H1 (cell line): ENCODE measurements around the gene TTLL9. TPM values are rescaled to one million over a fixed set of nuclear protein-coding genes. Genes with fewer than 3 reads are reported as not detected.

Experiments used
- BACH1 ChIP-seq: IDR thresholded peaks from 2 replicates; pipeline ENCODE4 v1.6.1; 2012; ENCODE audit warnings: low read length, improper control_type of control experiment
- CHD1 ChIP-seq: IDR thresholded peaks from 2 replicates; pipeline ENCODE4 v1.6.1; 2012; ENCODE audit warnings: low read depth, low read length, improper control_type of control experiment
- CTBP2 ChIP-seq: IDR thresholded peaks from 2 replicates; pipeline ENCODE4 v1.7.0; 2011; ENCODE audit warnings: borderline replicate concordance, mild to moderate bottlenecking, moderate library complexity, mixed read lengths, low read length; ENCODE audit not compliant: insufficient read depth, insufficient read length
- GABPA ChIP-seq: IDR thresholded peaks from 2 replicates; pipeline ENCODE4 v1.6.1; 2011; ENCODE audit warnings: mild to moderate bottlenecking, low read length, moderate library complexity, borderline replicate concordance; ENCODE audit not compliant: insufficient read depth
- HDAC6 ChIP-seq: IDR thresholded peaks from one replicate; pipeline ENCODE4 v1.7.1; 2012; ENCODE audit warnings: low read depth, mild to moderate bottlenecking, inconsistent platforms, low read length, moderate library complexity
- POLR2A ChIP-seq, 2 experiments: IDR thresholded peaks; 1 replicate in 1 of 2; 2 replicates in 1 of 2; pipeline ENCODE4 v1.6.1; 2011; ENCODE audit warnings: low read depth in 2 of 2, low read length in 2 of 2, mild to moderate bottlenecking in 2 of 2; ENCODE audit errors: control extremely low read depth in 1 of 2
- SIN3A ChIP-seq, 2 experiments: IDR thresholded peaks in 1 of 2; conservative IDR thresholded peaks in 1 of 2; 2 replicates each; pipeline ENCODE4 v1.6.1; 2011 to 2012; ENCODE audit warnings: low read length in 2 of 2, improper control_type of control experiment in 1 of 2, low read depth in 1 of 2, mild to moderate bottlenecking in 1 of 2
- SP4 ChIP-seq: IDR thresholded peaks from 2 replicates; pipeline ENCODE4 v1.6.1; 2012; ENCODE audit warnings: low read length, inconsistent platforms
- TAF7 ChIP-seq: optimal IDR thresholded peaks from 2 replicates; pipeline ENCODE3; 2011; ENCODE audit warnings: low read depth, mild to moderate bottlenecking, inconsistent platforms, low read length, moderate library complexity, borderline replicate concordance
- polyA plus RNA-seq, 7 experiments: library from polyadenylated mRNA; depleted of rRNA in 3 of 7; stranded (reverse) in 5 of 7; unstranded in 2 of 7; fragments of >200 nt in 5 of 7; fragments of 200-250 nt in 2 of 7; gene quantifications; 1 replicate in 5 of 7; 2 replicates in 1 of 7; 4 replicates in 1 of 7; pipeline versions ENCODE4 v1.2.1 to v1.2.3, GENCODE V29; 2011 to 2013; ENCODE audit warnings: missing spikeins in 2 of 7, mixed read lengths in 2 of 7
- total RNA-seq: library from RNA; stranded (reverse); fragmentation: NEBNext Ultra II Directional; extraction: Animal tissue kit (Norgen Biotek cat#: 25700); gene quantifications from 2 replicates; pipeline ENCODE4 v1.2.1, GENCODE V29; 2021
- TF ChIP-seq, protein P1 (sequence below): fragments of 300-600 bp; sonication (generic); IDR thresholded peaks from 2 replicates; pipeline ENCODE4 v1.7.1; 2012; ENCODE audit warnings: low read length, moderate library complexity, mild to moderate bottlenecking, inconsistent platforms; ENCODE audit not compliant: insufficient replicate concordance

TTLL9 gene
- total and polyA plus RNA-seq, 2 of the 8 experiments (the other 6 are each of a cell fraction or from before 2014, with no cell fraction given), result 0.06 TPM; not detected in 1

DNA sequence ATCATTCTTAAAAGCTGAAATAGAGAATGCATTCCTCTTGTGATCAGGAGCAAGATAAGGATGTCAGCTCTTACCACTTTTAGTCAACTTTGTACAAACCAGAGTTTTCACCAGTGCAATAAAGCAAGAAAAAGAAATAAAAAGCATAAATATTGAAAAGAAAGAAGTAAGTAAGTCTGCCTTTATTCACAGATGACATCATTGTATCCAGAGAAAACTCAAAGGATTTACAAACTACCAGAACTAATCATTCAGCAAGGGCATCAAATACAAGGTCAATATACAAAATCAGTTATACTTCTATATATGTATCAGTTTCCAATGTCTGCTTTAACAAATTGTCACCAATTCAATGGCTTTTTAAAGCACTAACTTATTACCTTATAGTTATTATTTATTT lies 13.4 kb downstream of the TTLL9 start (continued):
- TF ChIP-seq, protein P1, sequence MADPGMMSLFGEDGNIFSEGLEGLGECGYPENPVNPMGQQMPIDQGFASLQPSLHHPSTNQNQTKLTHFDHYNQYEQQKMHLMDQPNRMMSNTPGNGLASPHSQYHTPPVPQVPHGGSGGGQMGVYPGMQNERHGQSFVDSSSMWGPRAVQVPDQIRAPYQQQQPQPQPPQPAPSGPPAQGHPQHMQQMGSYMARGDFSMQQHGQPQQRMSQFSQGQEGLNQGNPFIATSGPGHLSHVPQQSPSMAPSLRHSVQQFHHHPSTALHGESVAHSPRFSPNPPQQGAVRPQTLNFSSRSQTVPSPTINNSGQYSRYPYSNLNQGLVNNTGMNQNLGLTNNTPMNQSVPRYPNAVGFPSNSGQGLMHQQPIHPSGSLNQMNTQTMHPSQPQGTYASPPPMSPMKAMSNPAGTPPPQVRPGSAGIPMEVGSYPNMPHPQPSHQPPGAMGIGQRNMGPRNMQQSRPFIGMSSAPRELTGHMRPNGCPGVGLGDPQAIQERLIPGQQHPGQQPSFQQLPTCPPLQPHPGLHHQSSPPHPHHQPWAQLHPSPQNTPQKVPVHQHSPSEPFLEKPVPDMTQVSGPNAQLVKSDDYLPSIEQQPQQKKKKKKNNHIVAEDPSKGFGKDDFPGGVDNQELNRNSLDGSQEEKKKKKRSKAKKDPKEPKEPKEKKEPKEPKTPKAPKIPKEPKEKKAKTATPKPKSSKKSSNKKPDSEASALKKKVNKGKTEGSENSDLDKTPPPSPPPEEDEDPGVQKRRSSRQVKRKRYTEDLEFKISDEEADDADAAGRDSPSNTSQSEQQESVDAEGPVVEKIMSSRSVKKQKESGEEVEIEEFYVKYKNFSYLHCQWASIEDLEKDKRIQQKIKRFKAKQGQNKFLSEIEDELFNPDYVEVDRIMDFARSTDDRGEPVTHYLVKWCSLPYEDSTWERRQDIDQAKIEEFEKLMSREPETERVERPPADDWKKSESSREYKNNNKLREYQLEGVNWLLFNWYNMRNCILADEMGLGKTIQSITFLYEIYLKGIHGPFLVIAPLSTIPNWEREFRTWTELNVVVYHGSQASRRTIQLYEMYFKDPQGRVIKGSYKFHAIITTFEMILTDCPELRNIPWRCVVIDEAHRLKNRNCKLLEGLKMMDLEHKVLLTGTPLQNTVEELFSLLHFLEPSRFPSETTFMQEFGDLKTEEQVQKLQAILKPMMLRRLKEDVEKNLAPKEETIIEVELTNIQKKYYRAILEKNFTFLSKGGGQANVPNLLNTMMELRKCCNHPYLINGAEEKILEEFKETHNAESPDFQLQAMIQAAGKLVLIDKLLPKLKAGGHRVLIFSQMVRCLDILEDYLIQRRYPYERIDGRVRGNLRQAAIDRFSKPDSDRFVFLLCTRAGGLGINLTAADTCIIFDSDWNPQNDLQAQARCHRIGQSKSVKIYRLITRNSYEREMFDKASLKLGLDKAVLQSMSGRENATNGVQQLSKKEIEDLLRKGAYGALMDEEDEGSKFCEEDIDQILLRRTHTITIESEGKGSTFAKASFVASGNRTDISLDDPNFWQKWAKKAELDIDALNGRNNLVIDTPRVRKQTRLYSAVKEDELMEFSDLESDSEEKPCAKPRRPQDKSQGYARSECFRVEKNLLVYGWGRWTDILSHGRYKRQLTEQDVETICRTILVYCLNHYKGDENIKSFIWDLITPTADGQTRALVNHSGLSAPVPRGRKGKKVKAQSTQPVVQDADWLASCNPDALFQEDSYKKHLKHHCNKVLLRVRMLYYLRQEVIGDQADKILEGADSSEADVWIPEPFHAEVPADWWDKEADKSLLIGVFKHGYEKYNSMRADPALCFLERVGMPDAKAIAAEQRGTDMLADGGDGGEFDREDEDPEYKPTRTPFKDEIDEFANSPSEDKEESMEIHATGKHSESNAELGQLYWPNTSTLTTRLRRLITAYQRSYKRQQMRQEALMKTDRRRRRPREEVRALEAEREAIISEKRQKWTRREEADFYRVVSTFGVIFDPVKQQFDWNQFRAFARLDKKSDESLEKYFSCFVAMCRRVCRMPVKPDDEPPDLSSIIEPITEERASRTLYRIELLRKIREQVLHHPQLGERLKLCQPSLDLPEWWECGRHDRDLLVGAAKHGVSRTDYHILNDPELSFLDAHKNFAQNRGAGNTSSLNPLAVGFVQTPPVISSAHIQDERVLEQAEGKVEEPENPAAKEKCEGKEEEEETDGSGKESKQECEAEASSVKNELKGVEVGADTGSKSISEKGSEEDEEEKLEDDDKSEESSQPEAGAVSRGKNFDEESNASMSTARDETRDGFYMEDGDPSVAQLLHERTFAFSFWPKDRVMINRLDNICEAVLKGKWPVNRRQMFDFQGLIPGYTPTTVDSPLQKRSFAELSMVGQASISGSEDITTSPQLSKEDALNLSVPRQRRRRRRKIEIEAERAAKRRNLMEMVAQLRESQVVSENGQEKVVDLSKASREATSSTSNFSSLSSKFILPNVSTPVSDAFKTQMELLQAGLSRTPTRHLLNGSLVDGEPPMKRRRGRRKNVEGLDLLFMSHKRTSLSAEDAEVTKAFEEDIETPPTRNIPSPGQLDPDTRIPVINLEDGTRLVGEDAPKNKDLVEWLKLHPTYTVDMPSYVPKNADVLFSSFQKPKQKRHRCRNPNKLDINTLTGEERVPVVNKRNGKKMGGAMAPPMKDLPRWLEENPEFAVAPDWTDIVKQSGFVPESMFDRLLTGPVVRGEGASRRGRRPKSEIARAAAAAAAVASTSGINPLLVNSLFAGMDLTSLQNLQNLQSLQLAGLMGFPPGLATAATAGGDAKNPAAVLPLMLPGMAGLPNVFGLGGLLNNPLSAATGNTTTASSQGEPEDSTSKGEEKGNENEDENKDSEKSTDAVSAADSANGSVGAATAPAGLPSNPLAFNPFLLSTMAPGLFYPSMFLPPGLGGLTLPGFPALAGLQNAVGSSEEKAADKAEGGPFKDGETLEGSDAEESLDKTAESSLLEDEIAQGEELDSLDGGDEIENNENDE, result no peak
- TF ChIP-seq BACH1 (no peak), HDAC6 (no peak), SIN3A (conservative IDR thresholded peaks at IDR 0.05 in 1 of 2, IDR thresholded peaks at IDR 0.05 in 1 of 2; ENCODE audit: low read depth in 1 of 2, low read length in 2 of 2) (no peak), CHD1 (no peak), GABPA (no peak), POLR2A (IDR thresholded peaks at IDR 0.05; ENCODE audit: control extremely low read depth in 1 of 2, low read depth in 2 of 2, low read length in 2 of 2) (no peak), SP4 (no peak), CTBP2 (no peak), TAF7 (no peak)
- TF ChIP-seq, all 59 proteins: peak for 0
